Cardiac muscle cell (in vitro differentiated cells and primary cell): Measurements from ENCODE around the gene ACVR1. TPM values are rescaled to one million over a fixed set of nuclear protein-coding genes. Genes with fewer than 3 reads are reported as not detected.

ENCODE experiments used
- DNase-seq, 2 donors: peaks; one replicate each; pipeline versions ENCODE4 v3.0.0 to v3.0.0-alpha.2; 2010 to 2017; ENCODE audit warnings: low read depth in 1 of 2, low spot score in 1 of 2
- H3K27ac ChIP-seq: fragments of 200-600 bp; sonication (generic); 2 replicates; pipeline ENCODE4 v1.5.1; 2016
- H3K27me3 ChIP-seq: fragments of 200-600 bp; sonication (generic); 2 replicates; pipeline ENCODE4 v1.6.0; 2016; ENCODE audit warnings: control low read depth
- H3K36me3 ChIP-seq: fragments of 200-600 bp; sonication (generic); 2 replicates; pipeline ENCODE4 v1.5.1; 2016; ENCODE audit warnings: control low read depth
- H3K4me1 ChIP-seq: fragments of 200-600 bp; sonication (generic); 2 replicates; pipeline ENCODE4 v1.8.1; 2017; ENCODE audit warnings: low read depth, mild to moderate bottlenecking, mixed run types
- H3K4me3 ChIP-seq: fragments of 200-600 bp; sonication (generic); 2 replicates; pipeline ENCODE4 v1.5.1; 2016; ENCODE audit warnings: mild to moderate bottlenecking
- H3K9me3 ChIP-seq: fragments of 200-600 bp; sonication (generic); 2 replicates; pipeline ENCODE4 v1.5.1; 2017; ENCODE audit warnings: low read depth, mild to moderate bottlenecking, control low read depth
- polyA plus RNA-seq: library from polyadenylated mRNA; unstranded; fragments of >200 nt; fragmentation: Nextera tagmentation; extraction: Ambion mirVana; gene quantifications from 2 replicates; pipeline ENCODE4 v1.2.1, GENCODE V29; 2016
- total RNA-seq: library from RNA; depleted of rRNA; stranded (reverse); fragments of >200 nt; gene quantifications from 2 replicates; pipeline ENCODE4 v1.2.3, GENCODE V29; 2016
- TF ChIP-seq, protein P1 (sequence below): IDR thresholded peaks from 2 replicates; pipeline ENCODE4 v1.5.1; 2012; ENCODE audit warnings: low read depth, mild to moderate bottlenecking, low read length

ACVR1 gene
- total and polyA plus RNA-seq, 2 experiments from 2014 or later, result 7.5 to 12.9 TPM

DNA sequence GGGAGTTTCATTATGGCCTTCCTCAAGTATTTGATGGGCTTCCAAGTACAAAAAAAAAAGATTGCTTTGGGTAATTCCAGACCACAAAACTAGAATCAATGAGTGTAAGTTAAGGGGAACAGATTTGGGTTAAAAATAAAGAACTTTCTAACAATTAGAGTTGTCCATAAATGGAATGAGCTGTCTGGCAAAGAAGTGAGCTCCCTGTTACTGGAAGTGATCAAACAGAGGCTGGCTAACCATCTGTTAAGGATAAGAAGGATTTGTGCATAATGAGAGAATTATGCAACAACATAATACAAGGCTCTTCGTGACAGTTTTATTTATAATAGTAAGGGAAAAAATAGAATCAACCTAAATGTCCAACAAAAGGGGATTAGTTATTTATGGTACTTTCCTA, 44.6 kb upstream of the ACVR1 start:
- DNase-seq, result no peak
- Histone ChIP-seq H3K36me3 (no peaks in the 10 kb centered on the region), H3K27me3 (no peaks in the 10 kb centered on the region)

DNA sequence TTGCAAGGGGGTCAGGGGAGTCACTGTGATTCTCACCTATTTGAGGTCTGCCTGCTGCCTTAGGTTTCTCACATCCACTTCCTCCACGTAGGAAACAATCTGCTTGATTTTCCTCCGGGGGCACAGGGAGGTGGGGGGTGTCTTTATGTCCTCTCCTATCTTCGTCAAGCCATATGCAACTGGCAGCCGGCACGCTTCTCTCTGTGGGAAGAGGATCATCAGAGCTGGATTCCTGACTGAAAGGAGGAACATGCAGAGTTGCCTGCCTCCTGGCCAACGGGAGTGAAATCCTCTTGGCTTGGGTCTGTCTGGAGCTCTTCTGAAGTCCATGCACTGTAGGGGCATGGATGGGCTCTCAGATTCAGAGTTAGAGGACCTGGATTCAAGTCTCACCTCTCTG, 43.1 kb upstream of the ACVR1 start:
- Histone ChIP-seq H3K4me3 (no peak overlapping the region), H3K27me3 (no peaks in the 10 kb centered on the region), H3K27ac (peak overlapping the region; percentile 74), H3K36me3 (no peaks in the 10 kb centered on the region), H3K9me3 (no peaks in the 10 kb centered on the region), H3K4me1 (peaks cover 13% of the 10 kb centered on the region)
- TF ChIP-seq, protein P1, sequence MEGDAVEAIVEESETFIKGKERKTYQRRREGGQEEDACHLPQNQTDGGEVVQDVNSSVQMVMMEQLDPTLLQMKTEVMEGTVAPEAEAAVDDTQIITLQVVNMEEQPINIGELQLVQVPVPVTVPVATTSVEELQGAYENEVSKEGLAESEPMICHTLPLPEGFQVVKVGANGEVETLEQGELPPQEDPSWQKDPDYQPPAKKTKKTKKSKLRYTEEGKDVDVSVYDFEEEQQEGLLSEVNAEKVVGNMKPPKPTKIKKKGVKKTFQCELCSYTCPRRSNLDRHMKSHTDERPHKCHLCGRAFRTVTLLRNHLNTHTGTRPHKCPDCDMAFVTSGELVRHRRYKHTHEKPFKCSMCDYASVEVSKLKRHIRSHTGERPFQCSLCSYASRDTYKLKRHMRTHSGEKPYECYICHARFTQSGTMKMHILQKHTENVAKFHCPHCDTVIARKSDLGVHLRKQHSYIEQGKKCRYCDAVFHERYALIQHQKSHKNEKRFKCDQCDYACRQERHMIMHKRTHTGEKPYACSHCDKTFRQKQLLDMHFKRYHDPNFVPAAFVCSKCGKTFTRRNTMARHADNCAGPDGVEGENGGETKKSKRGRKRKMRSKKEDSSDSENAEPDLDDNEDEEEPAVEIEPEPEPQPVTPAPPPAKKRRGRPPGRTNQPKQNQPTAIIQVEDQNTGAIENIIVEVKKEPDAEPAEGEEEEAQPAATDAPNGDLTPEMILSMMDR, result no peak
- DNase-seq, result no peak

More for the DNA sequence above, 44.6 kb upstream of the ACVR1 start:
- Histone ChIP-seq H3K9me3 (no peaks in the 10 kb centered on the region), H3K4me1 (peaks cover 13% of the 10 kb centered on the region), H3K4me3 (no peak overlapping the region), H3K27ac (no peak overlapping the region)
- TF ChIP-seq, protein P1, result no peak

- H3K36me3 ChIP-seq, result no peaks in the 10 kb centered on the region
- H3K4me1 ChIP-seq, result peaks cover 13% of the 10 kb centered on the region
- peak overlapping the region; percentile 74 for H3K27ac ChIP-seq
- H3K9me3 ChIP-seq, result no peaks in the 10 kb centered on the region
- H3K4me3 ChIP-seq, result no peak overlapping the region
- DNase-seq, result no peak
- TF ChIP-seq, protein P1, result no peak
- H3K27me3 ChIP-seq, result no peaks in the 10 kb centered on the region
These were observed 42.2 kb upstream of the ACVR1 start for GRCh38 chr2:157918319-157918718.

DNA sequence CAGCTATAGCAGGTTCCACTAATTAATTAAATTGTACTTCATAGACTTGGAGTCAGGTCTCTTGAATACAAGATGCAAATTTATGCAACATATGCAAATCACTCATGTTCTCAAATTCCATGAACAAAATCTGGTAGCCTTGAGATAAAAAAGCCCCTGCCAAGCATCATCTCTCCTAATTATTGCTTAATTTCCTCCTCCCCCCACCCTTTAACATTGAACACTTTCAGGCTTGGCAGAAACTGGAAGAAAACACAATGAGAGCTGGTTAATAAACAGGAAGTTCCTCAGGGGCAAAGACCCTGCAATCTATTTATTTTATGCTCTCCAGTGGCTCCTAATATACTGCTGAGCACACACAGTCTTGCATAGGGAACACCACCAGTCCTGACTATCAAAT, 35.6 kb upstream of the ACVR1 start:
- no peak for DNase-seq
- Histone ChIP-seq H3K27ac (no peak overlapping the region), H3K27me3 (no peaks in the 10 kb centered on the region), H3K9me3 (no peaks in the 10 kb centered on the region), H3K36me3 (no peaks in the 10 kb centered on the region), H3K4me3 (no peak overlapping the region), H3K4me1 (peaks cover 10% of the 10 kb centered on the region)
- TF ChIP-seq, protein P1, result no peak

DNA sequence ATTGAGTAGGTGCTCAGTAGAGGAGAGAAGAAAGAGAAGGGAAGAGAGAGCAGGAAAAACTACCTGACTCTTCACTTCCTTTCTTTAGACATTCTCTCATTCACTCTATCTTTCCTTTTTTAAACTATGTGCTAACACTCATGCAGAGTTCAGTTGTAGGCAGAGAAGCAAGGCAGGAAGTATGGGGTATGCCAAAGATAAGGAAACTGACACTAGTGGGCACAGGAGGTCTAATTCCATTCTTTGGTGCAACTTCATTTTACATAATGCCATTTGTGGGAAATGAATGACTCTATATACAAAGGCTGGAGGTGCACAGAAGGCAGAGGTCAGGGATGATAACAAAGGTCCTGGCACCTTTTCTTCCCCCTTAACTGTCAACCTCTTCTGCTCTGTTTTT, 35.1 kb upstream of the ACVR1 start:
- H3K27ac ChIP-seq, result peak overlapping the region; percentile 62

More for the DNA sequence above, 35.1 kb upstream of the ACVR1 start:
- Histone ChIP-seq H3K27me3 (no peaks in the 10 kb centered on the region), H3K36me3 (no peaks in the 10 kb centered on the region), H3K9me3 (no peaks in the 10 kb centered on the region), H3K4me3 (no peak overlapping the region), H3K4me1 (peaks cover 10% of the 10 kb centered on the region)
- TF ChIP-seq, protein P1, result no peak
- DNase-seq, result no peak
